K562 (cell line): ENCODE results near the gene RHOF. TPM values are rescaled to one million over a fixed set of nuclear protein-coding genes. Genes with fewer than 3 reads are reported as not detected.
A peak's percentile ranks its signal among the peaks of the same experiment; 100 is the strongest.

Experiments
- ATAC-seq: fragments of 200-7000 bp; cut with Tn5 transposase; 3 replicates; pipeline ENCODE4 v1.9.1; 2020; ENCODE audit warnings: moderate library complexity
- BruUV-seq: library from RNA; stranded (reverse); fragments of 400-500 nt; replicated peaks from 2 replicates; lab custom pipeline; 2021; lab: Mats Ljungman, UMichigan
- CTCF ChIA-PET: fragments of 300-600 bp; formaldehyde crosslinking; extraction: SDS; loops from one replicate; lab custom pipeline; 2021; ENCODE audit warnings: low intra/inter-chr PET ratio; lab: Yijun Ruan, JAX
- POLR2A ChIA-PET: fragments of 300-600, 350-650 bp; sonication (Branson Sonifier 250); formaldehyde crosslinking; extraction: SDS; loops from one replicate; lab custom pipeline; 2021; ENCODE audit warnings: antibody characterized with exemption, inconsistent platforms; lab: Yijun Ruan, JAX
- DNase-seq, 4 experiments: peaks; one replicate each; pipeline versions ENCODE4 v3.0.0 to v3.0.0-alpha.2; 2011 to 2018; ENCODE audit warnings: low spot score in 3 of 4, mixed read lengths in 3 of 4; ENCODE audit errors: extremely low read depth in 1 of 4
- FAIRE-seq: peaks from 2 replicates; lab custom pipeline; 2011; peaks lifted over from hg19 to GRCh38; lab: Jason Lieb, UNC
- H2AFZ ChIP-seq: 2 replicates; pipeline ENCODE4 v1.6.0; 2011; ENCODE audit warnings: low read depth, low read length, control low read depth, inconsistent platforms
- H3K27ac ChIP-seq: fragments of 200-600 bp; 3 replicates; pipeline ENCODE4 v1.8.0; 2011; ENCODE audit warnings: low read depth, mild to moderate bottlenecking, control low read depth, inconsistent platforms, low read length, moderate library complexity, mixed read lengths; ENCODE audit errors: extremely low read depth
- H3K27me3 ChIP-seq, 2 experiments: fragments of 300-600 bp in 1 of 2; 2 replicates in 1 of 2; 3 replicates in 1 of 2; pipeline versions ENCODE4 v1.6.0 to v1.8.0; 2011; ENCODE audit warnings: inconsistent platforms in 2 of 2, low read length in 2 of 2, mild to moderate bottlenecking in 1 of 2, mixed read lengths in 1 of 2, moderate library complexity in 1 of 2; ENCODE audit not compliant: control insufficient read depth in 2 of 2, insufficient read depth in 2 of 2
- H3K36me3 ChIP-seq: fragments of 300-600 bp; 3 replicates; pipeline ENCODE4 v1.8.0; 2011; ENCODE audit warnings: mild to moderate bottlenecking, low read length, inconsistent platforms; ENCODE audit not compliant: control insufficient read depth, insufficient read depth
- H3K4me1 ChIP-seq, 2 experiments: fragments of 200-600 bp in 1 of 2; replicated peaks in 1 of 2; 2 replicates in 1 of 2; 3 replicates in 1 of 2; pipeline versions ENCODE4 v1.5.1 to v1.8.0; 2011; ENCODE audit warnings: inconsistent platforms in 2 of 2, low read length in 2 of 2, mild to moderate bottlenecking in 1 of 2, mixed read lengths in 1 of 2, moderate library complexity in 1 of 2; ENCODE audit not compliant: control insufficient read depth in 2 of 2, insufficient read depth in 2 of 2
- H3K4me2 ChIP-seq: 2 replicates; pipeline ENCODE4 v1.6.1; 2011; ENCODE audit warnings: low read length, control low read depth, inconsistent platforms, mixed read lengths; ENCODE audit not compliant: insufficient read depth
- H3K4me3 ChIP-seq: fragments of 200-600 bp; sonication (generic), shearing (Covaris generic); 2 replicates; pipeline ENCODE4 v1.5.1; 2016; ENCODE audit warnings: control low read depth, inconsistent platforms
- H3K79me2 ChIP-seq: fragments of 200-600 bp; 3 replicates; pipeline ENCODE4 v1.8.0; 2011; ENCODE audit warnings: low read length, inconsistent platforms; ENCODE audit not compliant: control insufficient read depth, insufficient read depth
- H3K9ac ChIP-seq, 2 experiments: 2 replicates each; pipeline versions ENCODE4 v1.6.0 to v1.6.1; 2011; ENCODE audit warnings: low read depth in 2 of 2, low read length in 2 of 2, control low read depth in 1 of 2, inconsistent platforms in 1 of 2, mild to moderate bottlenecking in 1 of 2, mixed read lengths in 1 of 2; ENCODE audit not compliant: insufficient read depth in 1 of 2
- H3K9me1 ChIP-seq: one replicate; pipeline ENCODE4 v1.6.0; 2011; ENCODE audit warnings: inconsistent platforms, mild to moderate bottlenecking, low read length, moderate library complexity; ENCODE audit not compliant: control insufficient read depth, insufficient read depth
- H3K9me3 ChIP-seq: replicated peaks from 2 replicates; pipeline ENCODE4 v1.5.1; 2011; ENCODE audit warnings: low read depth, low read length, inconsistent platforms; ENCODE audit not compliant: control insufficient read depth, insufficient read depth
- H4K20me1 ChIP-seq: replicated peaks from 2 replicates; pipeline ENCODE4 v1.6.1; 2011; ENCODE audit warnings: low read length, inconsistent platforms, mixed read lengths; ENCODE audit not compliant: control insufficient read depth, insufficient read depth
- C11orf30 ChIP-seq: fragments of 450-650 bp; IDR thresholded peaks from 2 replicates; pipeline ENCODE4 v1.6.1; 2016; ENCODE audit warnings: low read depth, mild to moderate bottlenecking
- CCAR2 ChIP-seq: fragments of 200-400 bp; formaldehyde crosslinking; IDR thresholded peaks from 2 replicates; pipeline ENCODE4 v1.6.1; 2017; ENCODE audit warnings: mild to moderate bottlenecking, low read depth, low read length
- ETV5 ChIP-seq: sonication (generic); formaldehyde crosslinking; IDR thresholded peaks from 2 replicates; pipeline ENCODE4 v1.4.0; 2020; ENCODE audit warnings: low read depth, mild to moderate bottlenecking, missing genetic modification reagents
- KHSRP ChIP-seq: fragments of 450-650 bp; IDR thresholded peaks from 2 replicates; pipeline ENCODE4 v1.6.1; 2017
- LEF1 ChIP-seq: fragments of 450-650 bp; IDR thresholded peaks from 2 replicates; pipeline ENCODE4 v1.6.1; 2016; ENCODE audit warnings: mild to moderate bottlenecking
- MAZ ChIP-seq, 2 experiments: fragments of 450-650 bp in 1 of 2; sonication (generic) in 1 of 2; formaldehyde crosslinking; IDR thresholded peaks in 1 of 2; conservative IDR thresholded peaks in 1 of 2; 2 replicates each; pipeline versions ENCODE4 v1.4.0 to v1.5.0; 2020; ENCODE audit warnings: mild to moderate bottlenecking in 1 of 2, missing genetic modification reagents in 1 of 2
- NR2F6 ChIP-seq: fragments of 450-650 bp; formaldehyde crosslinking; IDR thresholded peaks from 2 replicates; pipeline ENCODE4 v1.4.0; 2020; ENCODE audit warnings: mild to moderate bottlenecking
- RCOR1 ChIP-seq, 2 experiments: IDR thresholded peaks; 2 replicates each; pipeline ENCODE4 v1.6.1; 2012; ENCODE audit warnings: low read depth in 2 of 2, low read length in 2 of 2, borderline replicate concordance in 1 of 2, improper control_type of control experiment in 1 of 2
- TCF3 ChIP-seq: sonication (generic); formaldehyde crosslinking; IDR thresholded peaks from 2 replicates; pipeline ENCODE4 v1.4.0; 2020; ENCODE audit warnings: mild to moderate bottlenecking, missing genetic modification reagents
- WHSC1 ChIP-seq: IDR thresholded peaks from one replicate; pipeline ENCODE4 v1.6.1; 2012; ENCODE audit warnings: low read length, control low read depth, inconsistent platforms
- ZNF436 ChIP-seq: fragments of 250-450, 450-650 bp; sonication (Bioruptor Pico); formaldehyde crosslinking; IDR thresholded peaks from 2 replicates; pipeline ENCODE4 v1.7.0; 2020; ENCODE audit warnings: mild to moderate bottlenecking
- ZNF644 ChIP-seq: fragments of 200-800 bp; sonication (Bioruptor generic); IDR thresholded peaks from 2 replicates; pipeline ENCODE4 v1.6.1; 2016; ENCODE audit warnings: low read depth, missing genetic modification characterization, missing compliant biosample characterization
- ZNF79 ChIP-seq: fragments of 250-450 bp; sonication (Bioruptor Pico); IDR thresholded peaks from 2 replicates; pipeline ENCODE4 v1.4.0; 2020; ENCODE audit warnings: low read depth, mild to moderate bottlenecking, moderate library complexity
- WGBS: fragments of 100-300 bp; shearing (Covaris generic); methylation state at CpG from one replicate; pipeline ENCODE4 v1.1.6; 2016; ENCODE audit warnings: low coverage, mixed read lengths; ENCODE audit not compliant: insufficient coverage; ENCODE audit errors: missing lambda C conversion rate; 5-methylcytosine and 5-hydroxymethylcytosine counted together
- in situ Hi-C: fragments of 300-500 bp; cut with MboI; formaldehyde crosslinking; loops from 4 replicates; pipeline ENCODE4 v1.15.0; 2018; ENCODE audit warnings: inconsistent platforms, mixed read lengths
- intact Hi-C: fragments of 100-400 bp; cut with micrococcal nuclease; formaldehyde crosslinking; loops from 2 replicates; pipeline ENCODE4 v1.14.2; 2022
- polyA plus RNA-seq, 8 experiments: library from polyadenylated mRNA; depleted of rRNA in 4 of 8; stranded (reverse) in 5 of 8; unstranded in 3 of 8; fragments of >200 nt; fragmentation: Nextera tagmentation in 2 of 8; fragmentation: Illumina TruSeq in 1 of 8; extraction: Ambion mirVana in 2 of 8; extraction: Trizol in 1 of 8; gene quantifications; 2 replicates each; pipeline versions ENCODE4 v1.2.1 to v1.2.3, GENCODE V29; 2011 to 2014; ENCODE audit warnings: inconsistent platforms in 1 of 8, missing spikeins in 1 of 8
- total RNA-seq, 7 experiments: library from RNA; depleted of rRNA in 6 of 7; stranded (reverse); fragments of >200 nt in 6 of 7; fragmentation: Illumina TruSeq in 2 of 7; extraction: Trizol in 2 of 7; gene quantifications; 2 replicates each; pipeline versions ENCODE4 v1.2.1 to v1.2.3, GENCODE V29; 2011 to 2021; ENCODE audit warnings: low replicate concordance in 1 of 7
- TF ChIP-seq, protein P1 (sequence below): fragments of 250-450 bp; sonication (Bioruptor Pico); IDR thresholded peaks from 2 replicates; pipeline ENCODE4 v1.8.0; 2022; ENCODE audit warnings: moderate library complexity, mild to moderate bottlenecking, inconsistent platforms
- TF ChIP-seq, protein P2 (sequence below): fragments of 450-650 bp; conservative IDR thresholded peaks from 2 replicates; pipeline ENCODE4 v1.6.1; 2016; ENCODE audit warnings: missing genetic modification characterization, low read depth, mild to moderate bottlenecking, control low read depth, missing compliant biosample characterization
- TF ChIP-seq, protein P3 (sequence below): fragments of 450-650 bp; formaldehyde crosslinking; IDR thresholded peaks from 2 replicates; pipeline ENCODE4 v1.4.0; 2022; ENCODE audit warnings: missing genetic modification characterization
- TF ChIP-seq, protein P4 (sequence below): sonication (generic); formaldehyde crosslinking; IDR thresholded peaks from 2 replicates; pipeline ENCODE4 v1.8.1; 2022; ENCODE audit warnings: missing genetic modification reagents

RHOF gene
- total and polyA plus RNA-seq, 9 of the 15 experiments (the other 6 are each of a cell fraction or from before 2014, with no cell fraction given), result 0.13 to 10.1 (median 4.0) TPM

DNA sequence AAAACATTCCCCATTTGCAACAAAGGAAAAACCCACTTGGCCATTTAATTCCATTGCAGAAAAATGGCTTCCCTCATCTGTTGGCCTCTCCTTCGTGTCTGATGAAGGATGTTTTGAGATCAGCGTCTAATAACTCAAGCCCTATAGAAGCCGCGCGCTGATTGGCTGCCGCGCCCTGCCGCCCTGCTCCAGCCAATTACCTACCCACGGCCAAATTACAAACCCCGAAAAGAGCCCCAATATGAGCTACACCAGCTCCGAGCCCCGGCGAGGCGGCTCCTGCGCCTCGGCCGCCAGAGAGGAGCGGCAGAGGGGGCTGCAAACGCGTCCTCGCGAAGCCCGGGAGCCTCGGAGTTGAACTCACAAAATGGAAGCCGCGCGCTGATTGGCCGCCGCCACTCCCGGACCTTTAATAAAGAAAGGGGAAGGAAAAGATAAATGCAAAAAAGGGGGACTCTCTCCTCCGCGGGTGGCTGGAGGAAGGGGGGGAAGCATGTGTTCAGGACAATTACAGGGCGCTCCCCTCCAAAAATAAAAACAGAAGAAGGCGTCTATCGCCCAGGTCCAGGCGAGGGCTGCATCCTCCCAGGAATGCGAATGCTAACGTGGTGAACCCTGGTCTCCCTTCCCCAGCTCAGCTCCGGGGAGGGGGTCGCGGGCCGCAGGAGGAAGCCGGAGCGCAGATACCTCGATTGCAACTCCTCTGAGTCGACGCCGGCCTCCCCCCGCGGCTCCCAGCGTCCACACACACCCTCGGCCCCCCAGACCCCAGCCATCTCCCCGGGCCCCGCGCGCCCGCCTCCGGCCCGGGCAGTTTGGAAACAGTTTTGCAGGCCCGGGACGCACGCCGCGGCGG is 9.6 kb upstream of the RHOF start:
- H3K27me3 ChIP-seq, result no peaks in the 10 kb centered on the region
- in situ Hi-C loops, result no loop called here
- H4K20me1 ChIP-seq, result 0 out of 2 replicates have a peak, but pooled peaks cover 3% of the 10 kb centered on the region
- H2AFZ ChIP-seq, result peak overlapping the region; percentile 64
- no peaks in the 10 kb centered on the region for H3K9me1 ChIP-seq
- ATAC-seq, result peak; percentile 30
- intact Hi-C loops, result no loop called here
- no peaks in the 10 kb centered on the region for H3K9me3 ChIP-seq
- CTCF ChIA-PET, result no interaction called here
- peak; percentile 93 for FAIRE-seq
- TSS peak; percentile 41 for BruUV-seq
- peaks cover 87% of the 10 kb centered on the region for H3K79me2 ChIP-seq
- peaks cover 34% of the 10 kb centered on the region for H3K36me3 ChIP-seq
- peak; percentile 70 to 96 (median 84) for DNase-seq
- peak overlapping the region; percentile 82 for H3K4me2 ChIP-seq
- H3K27ac ChIP-seq, result peak overlapping the region; percentile 99
- H3K4me1 ChIP-seq, result peaks cover 21 to 64% of the 10 kb centered on the region in 2 experiments; a peak in 4 of 5 replicates
- POLR2A ChIA-PET, result interaction anchor here (0.6 to 12.1 kb wide), 19 partner anchors 8 to 1429 kb away, joined by 3 to 194 read pairs (median 4); partner anchors contain the start of genes RHOF and TMEM120B
- peak overlapping the region; percentile 80 for H3K4me3 ChIP-seq
- WGBS, result under 1% methylated on average over 52 of the region's 65 CpGs
- H3K9ac ChIP-seq, result peak overlapping the region; percentile 92 to 100
- peak; percentile 22; the same call in 1 of the 2 replicates for TF ChIP-seq ZNF644 (tag)
- no peak for TF ChIP-seq NR2F6 (CRISPR knock-in tag)
- no peak for TF ChIP-seq WHSC1
- TF ChIP-seq KHSRP, result no peak
- peak; percentile 61 to 71; a peak in 3 of 4 replicates for TF ChIP-seq MAZ (CRISPR knock-in tag; conservative IDR thresholded peaks at IDR 0.05 in 1 of 2, IDR thresholded peaks at IDR 0.05 in 1 of 2)
- peak in 1 of 2 experiments; percentile 73; a peak in 2 of 4 replicates for TF ChIP-seq RCOR1 (IDR thresholded peaks at IDR 0.05; ENCODE audit: borderline replicate concordance in 1 of 2, low read depth in 2 of 2, low read length in 2 of 2)
- TF ChIP-seq, protein P1, sequence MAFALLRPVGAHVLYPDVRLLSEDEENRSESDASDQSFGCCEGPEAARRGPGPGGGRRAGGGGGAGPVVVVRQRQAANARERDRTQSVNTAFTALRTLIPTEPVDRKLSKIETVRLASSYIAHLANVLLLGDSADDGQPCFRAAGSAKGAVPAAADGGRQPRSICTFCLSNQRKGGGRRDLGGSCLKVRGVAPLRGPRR (CRISPR knock-in tag), result no peak
- no peak for TF ChIP-seq TCF3
- 0 out of 2 replicates have a peak, but pooled peaks have one; percentile 15 for TF ChIP-seq ZNF79
- no peak for TF ChIP-seq C11orf30
- TF ChIP-seq, protein P2, sequence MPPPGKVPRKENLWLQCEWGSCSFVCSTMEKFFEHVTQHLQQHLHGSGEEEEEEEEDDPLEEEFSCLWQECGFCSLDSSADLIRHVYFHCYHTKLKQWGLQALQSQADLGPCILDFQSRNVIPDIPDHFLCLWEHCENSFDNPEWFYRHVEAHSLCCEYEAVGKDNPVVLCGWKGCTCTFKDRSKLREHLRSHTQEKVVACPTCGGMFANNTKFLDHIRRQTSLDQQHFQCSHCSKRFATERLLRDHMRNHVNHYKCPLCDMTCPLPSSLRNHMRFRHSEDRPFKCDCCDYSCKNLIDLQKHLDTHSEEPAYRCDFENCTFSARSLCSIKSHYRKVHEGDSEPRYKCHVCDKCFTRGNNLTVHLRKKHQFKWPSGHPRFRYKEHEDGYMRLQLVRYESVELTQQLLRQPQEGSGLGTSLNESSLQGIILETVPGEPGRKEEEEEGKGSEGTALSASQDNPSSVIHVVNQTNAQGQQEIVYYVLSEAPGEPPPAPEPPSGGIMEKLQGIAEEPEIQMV (tag), result 0 out of 2 replicates have a peak, but pooled peaks have one; percentile 17
- no peak for TF ChIP-seq CCAR2
- TF ChIP-seq, protein P3, sequence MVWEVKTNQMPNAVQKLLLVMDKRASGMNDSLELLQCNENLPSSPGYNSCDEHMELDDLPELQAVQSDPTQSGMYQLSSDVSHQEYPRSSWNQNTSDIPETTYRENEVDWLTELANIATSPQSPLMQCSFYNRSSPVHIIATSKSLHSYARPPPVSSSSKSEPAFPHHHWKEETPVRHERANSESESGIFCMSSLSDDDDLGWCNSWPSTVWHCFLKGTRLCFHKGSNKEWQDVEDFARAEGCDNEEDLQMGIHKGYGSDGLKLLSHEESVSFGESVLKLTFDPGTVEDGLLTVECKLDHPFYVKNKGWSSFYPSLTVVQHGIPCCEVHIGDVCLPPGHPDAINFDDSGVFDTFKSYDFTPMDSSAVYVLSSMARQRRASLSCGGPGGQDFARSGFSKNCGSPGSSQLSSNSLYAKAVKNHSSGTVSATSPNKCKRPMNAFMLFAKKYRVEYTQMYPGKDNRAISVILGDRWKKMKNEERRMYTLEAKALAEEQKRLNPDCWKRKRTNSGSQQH (CRISPR knock-in tag), result no peak
- TF ChIP-seq LEF1, result no peak
- no peak; the same call in 1 of the 2 replicates for TF ChIP-seq ZNF436 (CRISPR knock-in tag)
- TF ChIP-seq, protein P4, sequence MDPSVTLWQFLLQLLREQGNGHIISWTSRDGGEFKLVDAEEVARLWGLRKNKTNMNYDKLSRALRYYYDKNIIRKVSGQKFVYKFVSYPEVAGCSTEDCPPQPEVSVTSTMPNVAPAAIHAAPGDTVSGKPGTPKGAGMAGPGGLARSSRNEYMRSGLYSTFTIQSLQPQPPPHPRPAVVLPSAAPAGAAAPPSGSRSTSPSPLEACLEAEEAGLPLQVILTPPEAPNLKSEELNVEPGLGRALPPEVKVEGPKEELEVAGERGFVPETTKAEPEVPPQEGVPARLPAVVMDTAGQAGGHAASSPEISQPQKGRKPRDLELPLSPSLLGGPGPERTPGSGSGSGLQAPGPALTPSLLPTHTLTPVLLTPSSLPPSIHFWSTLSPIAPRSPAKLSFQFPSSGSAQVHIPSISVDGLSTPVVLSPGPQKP, result no peak
- peak; percentile 79; the same call in 1 of the 2 replicates for TF ChIP-seq ETV5 (CRISPR knock-in tag)
